ENCODE data around the gene LHX6. TPM values are rescaled to one million over a fixed set of nuclear protein-coding genes. Genes with fewer than 3 reads are reported as not detected.

The LHX6 gene
- total and polyA plus RNA-seq, 2 of the 4 experiments (the other 2 are of a cell fraction) = under 0.01 to 0.05 TPM

DNA sequence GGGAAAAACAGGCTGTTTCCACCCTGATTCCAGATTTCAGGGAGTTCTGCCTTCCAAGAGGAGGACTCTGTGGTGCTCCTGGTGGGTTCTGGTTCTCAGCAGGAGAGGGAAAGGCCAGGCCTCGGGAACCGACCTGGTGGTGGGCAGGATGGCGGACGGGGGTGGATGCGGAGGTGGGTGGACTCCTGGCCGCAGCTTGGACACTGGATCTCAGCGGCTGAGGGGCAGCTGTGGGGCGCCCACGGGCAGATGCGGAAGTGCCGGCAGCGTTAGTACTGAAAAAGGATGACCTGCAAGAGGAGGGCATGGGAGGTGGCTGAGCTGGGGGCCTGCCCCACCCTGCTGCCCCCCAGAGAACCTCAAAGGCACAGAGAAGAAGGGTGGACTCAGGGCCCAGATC, 24.3 kb downstream of the LHX6 start:
- ATAC-seq (ENCODE audit: low read depth) (no peak), DNase-seq (no peak)
- in situ Hi-C loops (cut with MboI; ENCODE audit: low sequenced_read_pairs) (no loop called here), intact Hi-C loops (cut with micrococcal nuclease) (no loop called here), dilution Hi-C loops (cut with HindIII; ENCODE audit: low sequenced_read_pairs, unreplicated experiment) (no loop called here)
- H4K5ac ChIP-seq (ENCODE audit: low read depth, low read length) = no peak overlapping the region
- peaks cover 8% of the 10 kb centered on the region; the same call in 1 of the 2 replicates for H3K4me1 ChIP-seq (ENCODE audit: control insufficient read depth, insufficient read depth, low read length)
- ChIA-PET CTCF (no interaction called here), POLR2A (ENCODE audit: unreplicated experiment) (no interaction called here)
- no peak overlapping the region for H4K8ac ChIP-seq (ENCODE audit: low read depth in 2 of 2, low read length in 2 of 2)
- no peak overlapping the region for H2AK5ac ChIP-seq (ENCODE audit: low read depth, low read length)
- no peak overlapping the region for H3K18ac ChIP-seq (ENCODE audit: low read depth, low read length)
- no peak overlapping the region for H3K14ac ChIP-seq (replicated peaks; ENCODE audit: low read depth, low read length)
- no peak overlapping the region for H3K9ac ChIP-seq (ENCODE audit: low read depth, low read length)
- no peak overlapping the region for H4K91ac ChIP-seq (ENCODE audit: insufficient read depth, low read depth, low read length)
- no peaks in the 10 kb centered on the region for H3K36me3 ChIP-seq (ENCODE audit: control insufficient read depth, insufficient read depth, low read length)
- H3K9me1 ChIP-seq (ENCODE audit: insufficient read depth, low read length) = no peaks in the 10 kb centered on the region; the same call in 1 of the 2 replicates
- H3K27ac ChIP-seq (ENCODE audit: insufficient read depth, low read length) = no peak overlapping the region
- H3K4me3 ChIP-seq (ENCODE audit: insufficient read depth, low read depth, low read length) = no peak overlapping the region
- WGBS, 2 experiments (ENCODE audit: extremely low coverage in 2 of 2, insufficient read length in 1 of 2) = 80% methylated on average over 8 of the region's 12 CpGs; no CpG with 5 or more reads in 1 of the 2 experiments
- no peaks in the 10 kb centered on the region for H3K79me1 ChIP-seq (ENCODE audit: low read depth in 1 of 2, low read length in 2 of 2)
- no peak overlapping the region for H2BK15ac ChIP-seq (ENCODE audit: low read depth, low read length)
- no peak overlapping the region for H2AFZ ChIP-seq (replicated peaks; ENCODE audit: low read length, poor library complexity)
- H2BK5ac ChIP-seq (ENCODE audit: low read depth, low read length, poor library complexity, severe bottlenecking) = no peak overlapping the region
- TF ChIP-seq CTCF (conservative IDR thresholded peaks at IDR 0.05; ENCODE audit: low read depth, low read length) = no peak
- no peak for TF ChIP-seq MXI1 (IDR thresholded peaks at IDR 0.05; ENCODE audit: borderline replicate concordance, low read depth, low read length)
- no peak for TF ChIP-seq BHLHE40 (IDR thresholded peaks at IDR 0.05; ENCODE audit: low read depth, low read length)
- no peak for TF ChIP-seq RCOR1 (IDR thresholded peaks at IDR 0.05; ENCODE audit: insufficient replicate concordance, low read length)
- TF ChIP-seq CEBPB (IDR thresholded peaks at IDR 0.05; ENCODE audit: low read depth, low read length) = no peak
- no peak for TF ChIP-seq RFX5 (IDR thresholded peaks at IDR 0.05; ENCODE audit: low read depth, low read length)
- peaks cover 9% of the 10 kb centered on the region; the same call in 1 of the 2 replicates for H3K27me3 ChIP-seq (ENCODE audit: control insufficient read depth, insufficient read depth, low read length)
- H2BK120ac ChIP-seq (ENCODE audit: low read depth, low read length) = no peak overlapping the region
- H3K56ac ChIP-seq (ENCODE audit: extremely low read depth, insufficient read depth, low read length) = no peak overlapping the region
- no peak overlapping the region for H2AK9ac ChIP-seq (replicated peaks; ENCODE audit: low read depth, low read length, poor library complexity)
- H3K23ac ChIP-seq (ENCODE audit: low read depth, low read length) = no peak overlapping the region
- peaks cover 4% of the 10 kb centered on the region; the same call in 1 of the 2 replicates for H4K20me1 ChIP-seq (ENCODE audit: insufficient read depth, low read length)
- no peak overlapping the region for H3K4ac ChIP-seq (ENCODE audit: low read depth, low read length)
- no peaks in the 10 kb centered on the region for H3K9me3 ChIP-seq (ENCODE audit: control insufficient read depth, insufficient read depth, low read length)
- no peak overlapping the region for H3K4me2 ChIP-seq (ENCODE audit: low read depth, low read length)
- H2BK20ac ChIP-seq (ENCODE audit: low read depth, low read length) = no peak overlapping the region
- no TSS peak for BruUV-seq (replicated peaks)
